Measurements from ENCODE around the gene COL6A2. TPM values are rescaled to one million over a fixed set of nuclear protein-coding genes. Genes with fewer than 3 reads are reported as not detected.

COL6A2 gene
- total RNA-seq, 1 experiment from 2014 or later = 129 TPM

GRCh38 chr21:46136739-46137349 lies 38.9 kb downstream of the COL6A2 start:
- H3K4me3 Mint-ChIP-seq = no peak overlapping the region; a peak in 1 of 5 replicates
- no peaks in the 10 kb centered on the region for H3K79me2 ChIP-seq (ENCODE audit: insufficient read depth, low read length)
- no peaks in the 10 kb centered on the region; the same call in 1 of the 2 replicates for H3K27me3 ChIP-seq (ENCODE audit: insufficient read depth, low read length)
- no peak overlapping the region for H3K4me2 ChIP-seq (ENCODE audit: insufficient read depth, insufficient read length, low read length)
- no peaks in the 10 kb centered on the region for H3K79me1 ChIP-seq (ENCODE audit: insufficient read depth, low read depth, low read length, poor library complexity, severe bottlenecking)
- H4K91ac ChIP-seq (ENCODE audit: insufficient read length, low read depth, low read length) = no peak overlapping the region
- H2AFZ ChIP-seq (ENCODE audit: low read length) = no peak overlapping the region
- H3K9ac ChIP-seq (ENCODE audit: extremely low read depth, insufficient read length, low read length) = no peak overlapping the region
- no peak overlapping the region for H3K56ac ChIP-seq (ENCODE audit: insufficient read length, low read depth, low read length)
- H3K9me3 ChIP-seq (ENCODE audit: control insufficient read depth, low read depth, low read length) = no peaks in the 10 kb centered on the region
- H3K27ac ChIP-seq (ENCODE audit: insufficient read length, low read depth, low read length) = no peak overlapping the region
- H3K4ac ChIP-seq (ENCODE audit: low read depth, low read length) = no peak overlapping the region
- TF ChIP-seq CTCF (conservative IDR thresholded peaks at IDR 0.05) = no peak
- no peaks in the 10 kb centered on the region for H4K20me1 ChIP-seq (ENCODE audit: control insufficient read depth, insufficient read depth, insufficient read length)
- H3K23me2 ChIP-seq (ENCODE audit: insufficient read length, low read depth, low read length, poor library complexity, severe bottlenecking) = no peaks in the 10 kb centered on the region
- no peak overlapping the region for H3K18ac ChIP-seq (ENCODE audit: insufficient read length, low read depth, low read length)
- H3K14ac ChIP-seq (ENCODE audit: insufficient read depth, low read length) = no peak overlapping the region; the same call in 1 of the 2 replicates
- no peak overlapping the region for H2BK15ac ChIP-seq (ENCODE audit: low read depth, low read length)
- WGBS (ENCODE audit: extremely low coverage, insufficient read length, low lambda C conversion rate) = no CpG with 5 or more reads among the region's 22 CpGs
- no peak overlapping the region for H4K8ac ChIP-seq (replicated peaks; ENCODE audit: insufficient read length, low read depth, low read length)
- peaks cover 0 to 3% (median 0%) of the 10 kb centered on the region in 3 experiments; a peak in 2 of 7 replicates for H3K36me3 Mint-ChIP-seq (ENCODE audit: insufficient read depth in 1 of 3, low read depth in 3 of 3)
- H2BK12ac ChIP-seq (ENCODE audit: insufficient read length, low read depth, low read length) = no peak overlapping the region
- no peak overlapping the region for H2AK5ac ChIP-seq (ENCODE audit: insufficient read length, low read length)
- H2BK20ac ChIP-seq (ENCODE audit: low read depth, low read length, poor library complexity, severe bottlenecking) = no peak overlapping the region
- no peaks in the 10 kb centered on the region for H3K9me3 Mint-ChIP-seq
- H2BK5ac ChIP-seq (ENCODE audit: insufficient read length, low read length) = no peak overlapping the region
- DNase-seq = no peak
- H2BK120ac ChIP-seq (ENCODE audit: low read depth, low read length, poor library complexity, severe bottlenecking) = no peak overlapping the region
- no peak overlapping the region for H3T11ph ChIP-seq (ENCODE audit: low read length)
- H3K4me1 ChIP-seq (ENCODE audit: insufficient read depth, low read length) = no peaks in the 10 kb centered on the region
- H3K4me1 Mint-ChIP-seq = peaks cover 19 to 22% of the 10 kb centered on the region in 2 experiments
- H3K27ac Mint-ChIP-seq = no peak overlapping the region
- H3K23ac ChIP-seq (ENCODE audit: insufficient read length, low read depth, low read length) = no peak overlapping the region
- H3K27me3 Mint-ChIP-seq (ENCODE audit: low read depth) = peaks cover 27% of the 10 kb centered on the region
- H4K5ac ChIP-seq (ENCODE audit: insufficient read length, low read depth, low read length) = no peak overlapping the region

Measured in H9 (cell line).